Measurements from ENCODE around the gene MRPS35.

The MRPS35 gene

GRCh38 chr12:27707216-27707615 is 3.4 kb upstream of the MRPS35 start:
- no peak overlapping the region for H3K27ac ChIP-seq
- no peak for DNase-seq (ENCODE audit: low spot score)
- TF ChIP-seq CTCF (IDR thresholded peaks at IDR 0.05), result no peak
- H3K4me3 ChIP-seq, result no peak overlapping the region

GRCh38 chr12:27709212-27709931 is 1.3 kb upstream of the MRPS35 start:
- Histone ChIP-seq H3K4me3 (peak overlapping the region; percentile 92), H3K27ac (no peak overlapping the region)
- DNase-seq (ENCODE audit: low spot score), result no peak
- TF ChIP-seq CTCF (IDR thresholded peaks at IDR 0.05), result no peak

GRCh38 chr12:27709932-27710591 is 570 bp upstream of the MRPS35 start:
- H3K27ac ChIP-seq, result peak overlapping the region; percentile 77 to 84
- no peak for TF ChIP-seq CTCF (IDR thresholded peaks at IDR 0.05)
- no peak for DNase-seq (ENCODE audit: low spot score)
- peak overlapping the region; percentile 92 for H3K4me3 ChIP-seq

DNA sequence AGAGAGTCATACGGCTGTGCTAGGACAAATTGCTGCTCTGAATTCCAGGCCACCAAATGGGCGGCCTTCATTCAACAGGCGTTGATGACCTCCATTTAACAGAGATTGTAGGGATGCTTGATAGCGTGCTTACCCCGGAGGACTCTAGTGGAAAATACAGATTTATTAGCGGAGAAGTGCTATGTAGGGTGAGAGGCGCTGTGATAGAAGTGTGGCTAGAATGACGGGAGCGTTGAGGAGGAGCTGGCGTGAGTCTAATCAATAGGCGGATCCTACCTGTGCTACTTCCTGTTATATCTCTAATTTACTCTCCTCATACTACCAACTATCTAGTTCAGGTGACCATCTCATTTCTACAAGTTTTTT is 668 bp downstream of the MRPS35 start:
- DNase-seq (ENCODE audit: low spot score), result no peak

GRCh38 chr12:27711967-27712366 is 1.3 kb downstream of the MRPS35 start:
- no peak overlapping the region for H3K27ac ChIP-seq
- peak overlapping the region; percentile 92 for H3K4me3 ChIP-seq
- DNase-seq (ENCODE audit: low spot score), result no peak
- no peak for TF ChIP-seq CTCF (IDR thresholded peaks at IDR 0.05)

More for the DNA sequence above, 668 bp downstream of the MRPS35 start:
- Histone ChIP-seq H3K27ac (no peak overlapping the region), H3K4me3 (peak overlapping the region; percentile 92)
- no peak for TF ChIP-seq CTCF (IDR thresholded peaks at IDR 0.05)

DNA sequence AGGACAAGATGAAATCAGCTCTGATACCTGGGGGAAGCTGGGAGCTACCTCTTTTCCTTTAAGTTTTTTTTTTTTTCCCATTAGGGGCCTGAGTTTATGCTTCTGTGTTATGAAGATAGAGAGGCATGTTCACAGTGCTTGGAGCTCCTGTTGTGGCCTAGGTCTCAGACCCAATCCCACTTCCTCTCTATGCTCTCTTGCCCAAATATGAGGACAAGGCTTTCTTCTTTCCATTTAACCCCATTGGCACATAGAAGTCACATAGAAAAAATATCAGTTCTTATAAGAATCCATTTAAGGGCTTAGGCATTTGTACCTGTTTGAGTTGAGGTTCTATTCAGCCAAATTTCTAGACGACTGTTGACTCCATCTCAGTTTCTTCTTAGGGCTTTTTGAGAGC is 12.6 kb downstream of the MRPS35 start:
- Histone ChIP-seq H3K27ac (no peak overlapping the region), H3K4me3 (no peak overlapping the region)
- no peak for TF ChIP-seq CTCF (IDR thresholded peaks at IDR 0.05)
- DNase-seq (ENCODE audit: low spot score), result no peak

- no peak overlapping the region for H3K27ac ChIP-seq
- no peak overlapping the region for H3K4me3 ChIP-seq
- DNase-seq (ENCODE audit: low spot score), result no peak
- TF ChIP-seq CTCF (IDR thresholded peaks at IDR 0.05), result no peak
These were observed 19.5 kb downstream of the MRPS35 start for GRCh38 chr12:27730097-27730588.
